HG03060 (cell line): ENCODE measurements around the gene UROC1.
"Not testable (repeated sequence)": the region's sequence is repeated elsewhere in the genome, so short reads cannot be mapped to it uniquely, and the experiment has no call there.

ENCODE experiments used
- ATAC-seq: cut with Tn5 transposase; IDR thresholded peaks from one replicate; pipeline ENCODE4 v1.9.1; 2021; ENCODE audit warnings: low read depth, moderate number of reproducible peaks; ENCODE audit not compliant: unreplicated experiment

Gene UROC1

GRCh38 chr3:126535636-126536035 lies 18.1 kb upstream of the UROC1 start:
- no peak for ATAC-seq

GRCh38 chr3:126534716-126535115 lies 17.1 kb upstream of the UROC1 start:
- ATAC-seq, result not testable (repeated sequence)

GRCh38 chr3:126533506-126533905 lies 15.9 kb upstream of the UROC1 start:
- ATAC-seq, result no peak

GRCh38 chr3:126531051-126531330 lies 13.4 kb upstream of the UROC1 start:
- no peak for ATAC-seq

GRCh38 chr3:126530171-126531050 lies 12.8 kb upstream of the UROC1 start:
- ATAC-seq, result no peak

- ATAC-seq, result no peak
Observed at GRCh38 chr3:126529585-126530170, 12.1 kb upstream of the UROC1 start.

- ATAC-seq, result no peak
Observed at GRCh38 chr3:126528800-126529541, 11.4 kb upstream of the UROC1 start.

- ATAC-seq, result no peak
Observed at GRCh38 chr3:126528419-126528799, 10.8 kb upstream of the UROC1 start.

- ATAC-seq, result no peak
Observed at GRCh38 chr3:126527455-126528211, 10.1 kb upstream of the UROC1 start.

GRCh38 chr3:126527006-126527405 lies 9.4 kb upstream of the UROC1 start:
- ATAC-seq, result no peak

- ATAC-seq, result no peak
Observed at GRCh38 chr3:126526668-126527005, 9.1 kb upstream of the UROC1 start.

GRCh38 chr3:126525853-126526667 lies 8.5 kb upstream of the UROC1 start:
- ATAC-seq, result no peak

- ATAC-seq, result no peak
Observed at GRCh38 chr3:126525091-126525852, 7.7 kb upstream of the UROC1 start.

GRCh38 chr3:126524429-126524988 lies 6.9 kb upstream of the UROC1 start:
- no peak for ATAC-seq

GRCh38 chr3:126523745-126524428 lies 6.3 kb upstream of the UROC1 start, which contains the start of gene CHST13:
TSS of gene CHST13 (plus strand) at chr3:126524155. CDS start at chr3:126524333, 178 bp downstream.
- no peak for ATAC-seq

GRCh38 chr3:126522363-126522788 lies 4.8 kb upstream of the UROC1 start:
- no peak for ATAC-seq

GRCh38 chr3:126521122-126521891 lies 3.7 kb upstream of the UROC1 start:
- no peak for ATAC-seq
